Sigmoid colon (tissue), 7 donors: ENCODE data around the gene CCDC63. TPM values are rescaled to one million over a fixed set of nuclear protein-coding genes. Genes with fewer than 3 reads are reported as not detected.

Experiments used
- DNase-seq: peaks from one replicate; pipeline ENCODE4 v3.0.0-alpha.2; 2019
- H3K27ac ChIP-seq, 4 donors: fragments of 200-600 bp; sonication (generic); one replicate each; pipeline ENCODE4 v1.5.1; 2016 to 2019; ENCODE audit warnings: mild to moderate bottlenecking in 1 of 4
- H3K27me3 ChIP-seq, 3 donors: fragments of 200-600 bp; sonication (generic); one replicate each; pipeline ENCODE4 v1.5.1; 2019; ENCODE audit warnings: mild to moderate bottlenecking in 1 of 3
- H3K36me3 ChIP-seq, 4 donors: fragments of 200-600 bp; sonication (generic); one replicate each; pipeline ENCODE4 v1.5.1; 2016 to 2019
- H3K4me1 ChIP-seq, 4 donors: fragments of 200-600 bp; sonication (generic); one replicate each; pipeline ENCODE4 v1.5.1; 2017 to 2019
- H3K4me3 ChIP-seq, 4 donors: fragments of 200-600 bp; sonication (generic); one replicate each; pipeline ENCODE4 v1.5.1; 2017 to 2019; ENCODE audit warnings: mild to moderate bottlenecking in 2 of 4, moderate library complexity in 1 of 4
- H3K9me3 ChIP-seq, 4 donors: fragments of 200-600 bp in 3 of 4; sonication (generic) in 3 of 4; one replicate each; pipeline versions ENCODE4 v1.5.1 to v1.6.1; 2013 to 2019
- EP300 ChIP-seq, 4 donors: sonication (generic); formaldehyde crosslinking; IDR thresholded peaks; one replicate each; pipeline ENCODE4 v1.6.1; 2017; ENCODE audit warnings: antibody characterized with exemption in 4 of 4
- POLR2A ChIP-seq, 2 donors: fragments of 450-650 bp; IDR thresholded peaks; one replicate each; pipeline ENCODE4 v1.6.1; 2016; ENCODE audit warnings: antibody characterized with exemption in 2 of 2, mild to moderate bottlenecking in 2 of 2, moderate library complexity in 2 of 2
- POLR2AphosphoS5 ChIP-seq, 4 donors: sonication (generic); formaldehyde crosslinking; IDR thresholded peaks; one replicate each; pipeline ENCODE4 v1.6.1; 2017; ENCODE audit warnings: antibody characterized with exemption in 4 of 4
- WGBS, 2 donors: extraction: QIAGEN DNeasy Blood & Tissue Kit; methylation state at CpG; one replicate each; pipeline ENCODE4 v1.1.7; 2013; 5-methylcytosine and 5-hydroxymethylcytosine counted together
- intact Hi-C: fragments of 100-400 bp; cut with DNase I; formaldehyde crosslinking; loops from one replicate; pipeline ENCODE4 v1.15.1; 2023
- polyA plus RNA-seq, 3 donors: library from polyadenylated mRNA; stranded (reverse); fragments of 200-250 nt; gene quantifications; one replicate each; pipeline ENCODE4 v1.2.3, GENCODE V29; 2013
- total RNA-seq, 4 donors: library from RNA; depleted of rRNA; stranded (reverse); fragments of >200 nt; gene quantifications; one replicate each; pipeline ENCODE4 v1.1.0, GENCODE V29; 2016
- TF ChIP-seq, protein P1 (sequence below), 4 experiments: fragments of 450-650 bp in 3 of 4; fragments of 200-600 bp in 1 of 4; IDR thresholded peaks; one replicate each; pipeline ENCODE4 v1.5.1; 2016 to 2019; ENCODE audit warnings: antibody characterized with exemption in 4 of 4, mild to moderate bottlenecking in 3 of 4, moderate library complexity in 2 of 4
- donor health status: healthy with polysubstance abuse.
- donor health status: Bipolar disorder and iron deficiency.
- donor health status: healthy.

Gene CCDC63
- total and polyA plus RNA-seq, 7 donors, result not detected

- TF ChIP-seq POLR2A (IDR thresholded peaks at IDR 0.05) (no peak), EP300 (IDR thresholded peaks at IDR 0.05) (no peak), POLR2AphosphoS5 (IDR thresholded peaks at IDR 0.05) (no peak)
- TF ChIP-seq, protein P1, sequence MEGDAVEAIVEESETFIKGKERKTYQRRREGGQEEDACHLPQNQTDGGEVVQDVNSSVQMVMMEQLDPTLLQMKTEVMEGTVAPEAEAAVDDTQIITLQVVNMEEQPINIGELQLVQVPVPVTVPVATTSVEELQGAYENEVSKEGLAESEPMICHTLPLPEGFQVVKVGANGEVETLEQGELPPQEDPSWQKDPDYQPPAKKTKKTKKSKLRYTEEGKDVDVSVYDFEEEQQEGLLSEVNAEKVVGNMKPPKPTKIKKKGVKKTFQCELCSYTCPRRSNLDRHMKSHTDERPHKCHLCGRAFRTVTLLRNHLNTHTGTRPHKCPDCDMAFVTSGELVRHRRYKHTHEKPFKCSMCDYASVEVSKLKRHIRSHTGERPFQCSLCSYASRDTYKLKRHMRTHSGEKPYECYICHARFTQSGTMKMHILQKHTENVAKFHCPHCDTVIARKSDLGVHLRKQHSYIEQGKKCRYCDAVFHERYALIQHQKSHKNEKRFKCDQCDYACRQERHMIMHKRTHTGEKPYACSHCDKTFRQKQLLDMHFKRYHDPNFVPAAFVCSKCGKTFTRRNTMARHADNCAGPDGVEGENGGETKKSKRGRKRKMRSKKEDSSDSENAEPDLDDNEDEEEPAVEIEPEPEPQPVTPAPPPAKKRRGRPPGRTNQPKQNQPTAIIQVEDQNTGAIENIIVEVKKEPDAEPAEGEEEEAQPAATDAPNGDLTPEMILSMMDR (IDR thresholded peaks at IDR 0.05), result no peak
These were observed 18.7 kb downstream of the CCDC63 start for GRCh38 chr12:110865521-110865920.

DNA sequence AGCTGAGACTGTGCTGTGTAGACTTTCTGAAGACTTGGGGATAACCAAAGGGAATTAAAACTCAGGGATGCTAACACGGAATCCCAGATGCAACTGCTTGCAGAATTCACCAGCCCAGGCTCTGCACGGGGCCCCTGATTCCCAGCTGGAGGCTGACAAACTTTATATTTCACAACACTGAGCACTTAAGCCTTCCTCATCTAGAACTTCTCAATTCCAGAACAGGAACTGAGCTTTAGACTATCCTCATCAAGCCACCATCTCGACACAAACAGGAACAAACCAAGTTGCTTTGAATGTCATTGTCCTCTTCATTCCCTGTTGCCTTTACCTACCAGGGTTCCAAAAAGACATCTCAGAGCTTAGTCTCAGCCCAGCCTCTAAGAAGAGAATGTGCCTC is 22.2 kb downstream of the CCDC63 start:
- DNase-seq, result no peak
- Histone ChIP-seq H3K4me1 (no peaks in the 10 kb centered on the region), H3K4me3 (no peak overlapping the region), H3K27ac (no peak overlapping the region), H3K36me3 (no peaks in the 10 kb centered on the region), H3K27me3 (no peaks in the 10 kb centered on the region), H3K9me3 (no peaks in the 10 kb centered on the region)
- TF ChIP-seq, protein P1 (IDR thresholded peaks at IDR 0.05), result no peak
- TF ChIP-seq POLR2AphosphoS5 (IDR thresholded peaks at IDR 0.05) (no peak), POLR2A (IDR thresholded peaks at IDR 0.05) (no peak), EP300 (IDR thresholded peaks at IDR 0.05) (no peak)
- intact Hi-C loops, result no loop called here
- WGBS, 2 donors, result 51 to 72% methylated on average over 3 of the region's 3 CpGs

More at GRCh38 chr12:110865521-110865920, 18.7 kb downstream of the CCDC63 start:
- 88 to 89% methylated on average over 6 of the region's 6 CpGs for WGBS, 2 donors
- Histone ChIP-seq H3K9me3 (no peaks in the 10 kb centered on the region), H3K4me3 (no peak overlapping the region), H3K27ac (no peak overlapping the region), H3K4me1 (no peaks in the 10 kb centered on the region), H3K27me3 (no peaks in the 10 kb centered on the region), H3K36me3 (no peaks in the 10 kb centered on the region)
- intact Hi-C loops, result no loop called here
- DNase-seq, result no peak

DNA sequence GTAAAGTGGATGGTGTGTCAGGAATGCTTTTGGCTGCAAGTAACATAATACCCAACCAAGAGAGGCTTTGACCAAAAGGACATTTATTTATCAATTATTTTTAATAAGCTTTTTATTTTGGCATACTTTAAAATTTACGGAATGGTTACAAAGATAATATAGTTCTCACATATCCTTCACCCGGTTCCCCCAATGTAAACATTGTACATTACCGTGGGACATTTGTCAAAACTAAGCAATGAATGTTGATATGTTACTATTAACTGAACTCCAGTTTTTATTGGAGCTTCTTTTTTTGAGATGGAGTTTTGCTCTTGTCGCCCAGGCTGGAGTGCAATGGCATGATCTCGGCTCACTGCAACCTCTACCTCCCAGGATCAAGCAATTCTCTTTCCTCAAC is 23.0 kb downstream of the CCDC63 start:
- Histone ChIP-seq H3K27me3 (no peaks in the 10 kb centered on the region), H3K9me3 (no peaks in the 10 kb centered on the region), H3K4me3 (no peak overlapping the region), H3K4me1 (no peaks in the 10 kb centered on the region), H3K27ac (no peak overlapping the region), H3K36me3 (no peaks in the 10 kb centered on the region)
- no peak for DNase-seq
- TF ChIP-seq POLR2A (IDR thresholded peaks at IDR 0.05), result no peak
- no peak for TF ChIP-seq POLR2AphosphoS5 (IDR thresholded peaks at IDR 0.05)
- no peak for TF ChIP-seq EP300 (IDR thresholded peaks at IDR 0.05)
- TF ChIP-seq, protein P1 (IDR thresholded peaks at IDR 0.05), result no peak
- intact Hi-C loops, result no loop called here
- 85 to 89% methylated on average over 5 of the region's 5 CpGs for WGBS, 2 donors

GRCh38 chr12:110872100-110872499 is 25.3 kb downstream of the CCDC63 start:
- H3K9me3 ChIP-seq, result no peaks in the 10 kb centered on the region
- no peaks in the 10 kb centered on the region for H3K27me3 ChIP-seq
- H3K4me3 ChIP-seq, result no peak overlapping the region
- no peak overlapping the region for H3K27ac ChIP-seq
- H3K36me3 ChIP-seq, result no peaks in the 10 kb centered on the region
- WGBS, 2 donors, result 57 to 76% methylated on average over 4 of the region's 4 CpGs
- no peaks in the 10 kb centered on the region for H3K4me1 ChIP-seq
- no peak for DNase-seq
- no peak for TF ChIP-seq POLR2AphosphoS5 (IDR thresholded peaks at IDR 0.05)
- TF ChIP-seq EP300 (IDR thresholded peaks at IDR 0.05), result no peak
- TF ChIP-seq, protein P1 (IDR thresholded peaks at IDR 0.05), result no peak
- TF ChIP-seq POLR2A (IDR thresholded peaks at IDR 0.05), result no peak
- intact Hi-C loops, result no loop called here

DNA sequence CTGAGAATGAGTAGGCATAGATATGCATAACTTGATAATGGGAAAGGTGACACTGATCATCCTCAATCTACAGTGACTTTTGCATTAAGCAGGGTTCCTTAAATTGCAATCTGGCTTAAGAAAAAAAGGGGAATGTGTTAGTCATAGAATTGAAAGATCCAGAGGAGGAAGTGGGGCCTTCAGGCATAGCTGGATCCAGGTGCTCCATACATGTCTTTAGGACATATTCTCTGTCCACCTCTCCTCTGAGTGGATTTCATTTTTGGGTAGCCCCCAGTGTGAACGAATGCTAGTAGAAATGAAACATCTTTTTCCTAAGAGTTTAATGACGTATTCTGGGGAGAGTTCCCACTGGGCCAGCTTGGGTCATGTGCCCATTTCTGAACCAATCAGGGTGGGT is 27.6 kb downstream of the CCDC63 start:
- no peaks in the 10 kb centered on the region for H3K36me3 ChIP-seq
- H3K4me3 ChIP-seq, result no peak overlapping the region
- 82 to 87% methylated on average over 2 of the region's 2 CpGs for WGBS, 2 donors
- no peak for DNase-seq
- H3K27me3 ChIP-seq, result no peaks in the 10 kb centered on the region
- no peak overlapping the region for H3K27ac ChIP-seq
- TF ChIP-seq EP300 (IDR thresholded peaks at IDR 0.05) (no peak), POLR2A (IDR thresholded peaks at IDR 0.05) (no peak), POLR2AphosphoS5 (IDR thresholded peaks at IDR 0.05) (no peak)
- TF ChIP-seq, protein P1 (IDR thresholded peaks at IDR 0.05), result no peak
- peaks cover 0 to 13% (median 5%) of the 10 kb centered on the region in 4 donors for H3K4me1 ChIP-seq
- no peaks in the 10 kb centered on the region for H3K9me3 ChIP-seq
- intact Hi-C loops, result no loop called here
